HCT116 (cell line): ENCODE results near the gene OSBP2. TPM values are rescaled to one million over a fixed set of nuclear protein-coding genes. Genes with fewer than 3 reads are reported as not detected.

ENCODE experiments used
- ATAC-seq: fragments of 200-7000 bp; cut with Tn5 transposase; 2 replicates; pipeline ENCODE4 v1.9.1; 2020; ENCODE audit warnings: mild to moderate bottlenecking, moderate library complexity
- BruUV-seq: library from RNA; stranded (reverse); fragments of 400-500 nt; replicated peaks from 2 replicates; lab custom pipeline; 2021; lab: Mats Ljungman, UMichigan
- CTCF ChIA-PET: fragments of 300-600 bp; sonication (Branson Sonifier 250); formaldehyde crosslinking; loops from one replicate; lab custom pipeline; 2021; ENCODE audit warnings: antibody characterized with exemption; lab: Charles Lee
- POLR2A ChIA-PET: fragments of 300-600, 350-600 bp; sonication (Branson Sonifier 250); formaldehyde crosslinking; loops from one replicate; lab custom pipeline; 2021; ENCODE audit warnings: antibody characterized with exemption; lab: Charles Lee
- RAD21 ChIA-PET, 2 experiments: fragments of 300-600 bp; sonication (Branson Sonifier 250); formaldehyde crosslinking; loops; one replicate each; lab custom pipeline; 2023; ENCODE audit warnings: low total read pairs in 2 of 2; ENCODE audit not compliant: uncharacterized antibody in 2 of 2, unreplicated experiment in 2 of 2, low non-redundant PET in 1 of 2; lab: Charles Lee
- DNase-seq: peaks from one replicate; pipeline ENCODE4 v3.0.0-alpha.2; 2010; ENCODE audit warnings: low read depth, low spot score
- H2AFZ ChIP-seq: fragments of 200-600 bp; shearing (Covaris generic), sonication (generic); 2 replicates; pipeline ENCODE4 v1.6.1; 2017; ENCODE audit warnings: low read depth, mixed run types, mixed read lengths, antibody characterized with exemption, low read length; ENCODE audit not compliant: poor library complexity, severe bottlenecking
- H3K27ac ChIP-seq: 2 replicates; pipeline ENCODE4 v1.5.1; 2012; ENCODE audit warnings: low read depth, low read length
- H3K27me3 ChIP-seq: fragments of 200-600 bp; sonication (generic); 2 replicates; pipeline ENCODE4 v1.6.1; 2016; ENCODE audit warnings: mixed run types, low read length, mixed read lengths; ENCODE audit not compliant: insufficient read depth
- H3K36me3 ChIP-seq, 2 experiments: fragments of 200-500 bp in 1 of 2; fragments of 200-600 bp in 1 of 2; sonication (Bioruptor generic) in 1 of 2; sonication (generic) in 1 of 2; 2 replicates each; pipeline versions ENCODE4 v1.5.1 to v1.6.1; 2014 to 2016; ENCODE audit warnings: low read length in 2 of 2, inconsistent platforms in 1 of 2, mixed read lengths in 1 of 2, mixed run types in 1 of 2; ENCODE audit not compliant: insufficient read depth in 2 of 2, control insufficient read depth in 1 of 2
- H3K4me1 ChIP-seq, 2 experiments: fragments of 200-600 bp in 1 of 2; sonication (generic) in 1 of 2; 2 replicates each; pipeline versions ENCODE4 v1.5.1 to v1.6.1; 2012 to 2017; ENCODE audit warnings: low read length in 2 of 2, inconsistent platforms in 1 of 2, mild to moderate bottlenecking in 1 of 2, mixed read lengths in 1 of 2, mixed run types in 1 of 2, moderate library complexity in 1 of 2; ENCODE audit not compliant: insufficient read depth in 2 of 2, control insufficient read depth in 1 of 2
- H3K4me2 ChIP-seq: fragments of 200-600 bp; sonication (generic); 2 replicates; pipeline ENCODE4 v1.6.1; 2017; ENCODE audit warnings: mixed run types, low read length, mixed read lengths
- H3K4me3 ChIP-seq, 2 experiments: fragments of 200-600 bp in 1 of 2; sonication (generic) in 1 of 2; replicated peaks in 1 of 2; 2 replicates each; pipeline ENCODE4 v1.5.1; 2011 to 2016; ENCODE audit warnings: low read length in 2 of 2, control low read depth in 1 of 2, low read depth in 1 of 2, mild to moderate bottlenecking in 1 of 2, mixed read lengths in 1 of 2, mixed run types in 1 of 2
- H3K79me2 ChIP-seq: fragments of 200-600 bp; sonication (generic); 2 replicates; pipeline ENCODE4 v1.6.1; 2017; ENCODE audit warnings: mild to moderate bottlenecking, mixed run types, low read length, moderate library complexity, mixed read lengths; ENCODE audit not compliant: insufficient read depth
- H3K9ac ChIP-seq: fragments of 200-600 bp; sonication (generic); 2 replicates; pipeline ENCODE4 v1.6.1; 2016; ENCODE audit warnings: low read length, mixed read lengths
- H3K9me2 ChIP-seq: fragments of 200-600 bp; sonication (generic), shearing (Covaris generic); 2 replicates; pipeline ENCODE4 v1.6.1; 2017; ENCODE audit warnings: mixed run types, mild to moderate bottlenecking, moderate library complexity; ENCODE audit not compliant: insufficient read depth
- H3K9me3 ChIP-seq, 2 experiments: fragments of 200-500 bp in 1 of 2; fragments of 200-600 bp in 1 of 2; sonication (Bioruptor generic) in 1 of 2; sonication (generic) in 1 of 2; 2 replicates each; pipeline ENCODE4 v1.6.1; 2014 to 2017; ENCODE audit warnings: low read length in 2 of 2, mixed read lengths in 2 of 2, inconsistent platforms in 1 of 2, low read depth in 1 of 2, mild to moderate bottlenecking in 1 of 2, mixed run types in 1 of 2, moderate library complexity in 1 of 2; ENCODE audit not compliant: control insufficient read depth in 1 of 2, insufficient read depth in 1 of 2
- H4K20me1 ChIP-seq: fragments of 200-600 bp; sonication (generic), shearing (Covaris generic); 2 replicates; pipeline ENCODE4 v1.6.1; 2017; ENCODE audit warnings: mixed run types, mild to moderate bottlenecking, moderate library complexity; ENCODE audit not compliant: insufficient read depth
- CBX3 ChIP-seq: IDR thresholded peaks from 2 replicates; pipeline ENCODE4 v1.6.1; 2012; ENCODE audit warnings: low read depth
- EGR1 ChIP-seq: IDR thresholded peaks from 2 replicates; pipeline ENCODE4 v1.6.1; 2012; ENCODE audit warnings: low read depth
- EZH2phosphoT487 ChIP-seq: fragments of 200-600 bp; IDR thresholded peaks from 2 replicates; pipeline ENCODE4 v1.6.1; 2018; ENCODE audit warnings: antibody characterized with exemption, borderline replicate concordance
- FOSL1 ChIP-seq: IDR thresholded peaks from 2 replicates; pipeline ENCODE4 v1.6.1; 2012; ENCODE audit warnings: low read depth
- POLR2A ChIP-seq: IDR thresholded peaks from 2 replicates; pipeline ENCODE4 v1.7.0; 2011; ENCODE audit warnings: borderline replicate concordance; ENCODE audit not compliant: insufficient read depth, insufficient read length; ENCODE audit errors: extremely low read depth
- RAD21 ChIP-seq: IDR thresholded peaks from 2 replicates; pipeline ENCODE4 v1.6.1; 2012; ENCODE audit warnings: low read depth, mild to moderate bottlenecking
- SIN3A ChIP-seq: IDR thresholded peaks from 2 replicates; pipeline ENCODE4 v1.6.1; 2012; ENCODE audit warnings: low read depth
- SP1 ChIP-seq: IDR thresholded peaks from 2 replicates; pipeline ENCODE4 v1.6.1; 2012; ENCODE audit warnings: low read depth
- SRF ChIP-seq: IDR thresholded peaks from 2 replicates; pipeline ENCODE4 v1.6.1; 2012; ENCODE audit warnings: low read depth
- TCF7L2 ChIP-seq: IDR thresholded peaks from 2 replicates; pipeline ENCODE4 v1.7.0; 2011; ENCODE audit warnings: borderline replicate concordance, inconsistent platforms; ENCODE audit not compliant: insufficient read depth, insufficient read length; ENCODE audit errors: extremely low read depth
- YY1 ChIP-seq: IDR thresholded peaks from 2 replicates; pipeline ENCODE4 v1.6.1; 2011; ENCODE audit warnings: low read length, low read depth, moderate library complexity, mild to moderate bottlenecking; ENCODE audit not compliant: insufficient replicate concordance; ENCODE audit errors: extremely low read depth
- intact Hi-C: fragments of 100-400 bp; cut with micrococcal nuclease; formaldehyde crosslinking; loops from 2 replicates; pipeline ENCODE4 v1.10.0; 2022
- total RNA-seq: library from RNA; stranded (reverse); gene quantifications from one replicate; pipeline ENCODE4 v1.2.1, GENCODE V29; 2021; ENCODE audit not compliant: unreplicated experiment
- TF ChIP-seq, protein P1 (sequence below): IDR thresholded peaks from 2 replicates; pipeline ENCODE4 v1.6.1; 2012
- TF ChIP-seq, protein P2 (sequence below): IDR thresholded peaks from 2 replicates; pipeline ENCODE4 v1.6.1; 2012
- TF ChIP-seq, protein P3 (sequence below): IDR thresholded peaks from 2 replicates; pipeline ENCODE4 v1.6.1; 2012; ENCODE audit warnings: low read depth

The OSBP2 gene
- total RNA-seq, 1 experiment from 2014 or later, result 12.9 TPM

DNA sequence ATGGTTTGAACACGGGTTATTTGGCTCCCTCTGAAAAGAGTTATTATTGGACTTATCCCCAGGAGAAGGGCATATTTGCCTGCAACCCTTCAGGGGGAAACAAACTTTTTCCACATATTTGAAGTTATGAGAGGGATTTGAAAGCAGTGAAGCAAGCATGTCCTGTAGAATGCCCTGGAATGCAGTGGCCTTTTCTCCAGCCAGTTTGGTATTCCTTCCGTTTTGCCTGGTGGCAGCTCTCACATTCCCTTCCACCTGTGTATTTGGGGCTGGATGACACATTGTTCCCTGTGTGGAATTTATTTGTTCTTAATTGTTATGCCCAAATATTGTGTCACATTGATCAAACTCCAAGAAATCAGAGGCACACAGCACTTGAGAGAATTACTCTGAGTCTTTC, 59.0 kb downstream of the OSBP2 start:
- no peaks in the 10 kb centered on the region for H3K79me2 ChIP-seq
- no TSS peak for BruUV-seq

DNA sequence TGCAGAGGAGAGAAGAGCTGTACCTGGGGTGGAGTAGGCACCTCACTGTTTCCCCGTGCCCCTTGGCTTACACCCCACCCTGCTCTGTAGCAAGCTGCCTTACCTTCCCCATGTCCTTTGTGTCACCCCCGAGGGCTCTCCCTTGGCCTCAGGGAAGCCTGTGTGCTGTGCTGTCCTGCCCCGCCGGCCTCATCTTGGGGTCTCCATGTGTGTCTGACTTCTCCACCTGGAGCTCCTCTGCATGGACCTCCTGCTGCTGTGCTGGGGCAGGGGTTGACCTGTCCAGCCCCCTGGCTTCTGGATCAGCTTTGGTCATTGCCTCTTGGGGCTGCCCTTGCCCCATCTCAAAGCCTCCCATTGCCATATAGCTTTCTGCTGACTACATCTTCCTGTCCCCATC, 59.8 kb downstream of the OSBP2 start:
- intact Hi-C loops, result loop anchor here (2.0 to 10.0 kb wide), 2 partner anchors 150 to 310 kb away; partner anchors contain the start of gene TCN2
- H2AFZ ChIP-seq, result no peak overlapping the region
- H4K20me1 ChIP-seq, result no peaks in the 10 kb centered on the region
- no peaks in the 10 kb centered on the region for H3K27me3 ChIP-seq
- CTCF ChIA-PET, result interaction anchor here (0.8 to 2.5 kb wide), 13 partner anchors 9 to 309 kb away, joined by 3 to 95 read pairs (median 6); partner anchors contain the start of genes PES1, SLC35E4 and TCN2
- H3K9ac ChIP-seq, result no peak overlapping the region
- H3K4me3 ChIP-seq, result no peak overlapping the region
- H3K36me3 ChIP-seq, result no peaks in the 10 kb centered on the region
- ATAC-seq (no peak), DNase-seq (no peak)
- no peak overlapping the region for H3K27ac ChIP-seq
- no TSS peak for BruUV-seq
- H3K4me1 ChIP-seq, result peaks cover 0 to 6% of the 10 kb centered on the region in 2 experiments; a peak in 1 of 4 replicates
- POLR2A ChIA-PET, result interaction anchor here (1.3 to 1.9 kb wide), 2 partner anchors 119 to 310 kb away, joined by 3 to 15 read pairs; partner anchors contain the start of gene SLC35E4
- RAD21 ChIA-PET, result interaction anchor here (0.7 to 2.5 kb wide), 4 partner anchors 76 to 147 kb away, joined by 3 to 27 read pairs (median 11); partner anchors contain the start of genes SLC35E4 (in 2 of the 2) and TCN2 (in 1 of the 2)
- no peaks in the 10 kb centered on the region for H3K9me2 ChIP-seq
- TF ChIP-seq EGR1 (no peak), SIN3A (no peak), YY1 (no peak), POLR2A (no peak), FOSL1 (no peak), RAD21 (no peak), TCF7L2 (no peak), SP1 (no peak), SRF (no peak), EZH2phosphoT487 (no peak), CBX3 (no peak)
- TF ChIP-seq, protein P1, sequence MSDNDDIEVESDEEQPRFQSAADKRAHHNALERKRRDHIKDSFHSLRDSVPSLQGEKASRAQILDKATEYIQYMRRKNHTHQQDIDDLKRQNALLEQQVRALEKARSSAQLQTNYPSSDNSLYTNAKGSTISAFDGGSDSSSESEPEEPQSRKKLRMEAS, result no peak
- TF ChIP-seq, protein P2, sequence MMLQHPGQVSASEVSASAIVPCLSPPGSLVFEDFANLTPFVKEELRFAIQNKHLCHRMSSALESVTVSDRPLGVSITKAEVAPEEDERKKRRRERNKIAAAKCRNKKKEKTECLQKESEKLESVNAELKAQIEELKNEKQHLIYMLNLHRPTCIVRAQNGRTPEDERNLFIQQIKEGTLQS, result no peak
- TF ChIP-seq, protein P3, sequence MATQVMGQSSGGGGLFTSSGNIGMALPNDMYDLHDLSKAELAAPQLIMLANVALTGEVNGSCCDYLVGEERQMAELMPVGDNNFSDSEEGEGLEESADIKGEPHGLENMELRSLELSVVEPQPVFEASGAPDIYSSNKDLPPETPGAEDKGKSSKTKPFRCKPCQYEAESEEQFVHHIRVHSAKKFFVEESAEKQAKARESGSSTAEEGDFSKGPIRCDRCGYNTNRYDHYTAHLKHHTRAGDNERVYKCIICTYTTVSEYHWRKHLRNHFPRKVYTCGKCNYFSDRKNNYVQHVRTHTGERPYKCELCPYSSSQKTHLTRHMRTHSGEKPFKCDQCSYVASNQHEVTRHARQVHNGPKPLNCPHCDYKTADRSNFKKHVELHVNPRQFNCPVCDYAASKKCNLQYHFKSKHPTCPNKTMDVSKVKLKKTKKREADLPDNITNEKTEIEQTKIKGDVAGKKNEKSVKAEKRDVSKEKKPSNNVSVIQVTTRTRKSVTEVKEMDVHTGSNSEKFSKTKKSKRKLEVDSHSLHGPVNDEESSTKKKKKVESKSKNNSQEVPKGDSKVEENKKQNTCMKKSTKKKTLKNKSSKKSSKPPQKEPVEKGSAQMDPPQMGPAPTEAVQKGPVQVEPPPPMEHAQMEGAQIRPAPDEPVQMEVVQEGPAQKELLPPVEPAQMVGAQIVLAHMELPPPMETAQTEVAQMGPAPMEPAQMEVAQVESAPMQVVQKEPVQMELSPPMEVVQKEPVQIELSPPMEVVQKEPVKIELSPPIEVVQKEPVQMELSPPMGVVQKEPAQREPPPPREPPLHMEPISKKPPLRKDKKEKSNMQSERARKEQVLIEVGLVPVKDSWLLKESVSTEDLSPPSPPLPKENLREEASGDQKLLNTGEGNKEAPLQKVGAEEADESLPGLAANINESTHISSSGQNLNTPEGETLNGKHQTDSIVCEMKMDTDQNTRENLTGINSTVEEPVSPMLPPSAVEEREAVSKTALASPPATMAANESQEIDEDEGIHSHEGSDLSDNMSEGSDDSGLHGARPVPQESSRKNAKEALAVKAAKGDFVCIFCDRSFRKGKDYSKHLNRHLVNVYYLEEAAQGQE, result no peak
- no peaks in the 10 kb centered on the region for H3K9me3 ChIP-seq
- no peak overlapping the region for H3K4me2 ChIP-seq
- no peaks in the 10 kb centered on the region for H3K79me2 ChIP-seq

More for the DNA sequence above, 59.0 kb downstream of the OSBP2 start:
- Histone ChIP-seq H3K9me3 (no peaks in the 10 kb centered on the region), H4K20me1 (no peaks in the 10 kb centered on the region), H3K4me2 (no peak overlapping the region), H3K27ac (no peak overlapping the region), H3K36me3 (no peaks in the 10 kb centered on the region), H3K27me3 (no peaks in the 10 kb centered on the region), H3K9me2 (no peaks in the 10 kb centered on the region), H3K4me1 (peaks cover 0 to 6% of the 10 kb centered on the region in 2 experiments; a peak in 1 of 4 replicates), H2AFZ (no peak overlapping the region), H3K4me3 (no peak overlapping the region), H3K9ac (no peak overlapping the region)
- ATAC-seq (no peak), DNase-seq (no peak)
- TF ChIP-seq, protein P2, result no peak
- intact Hi-C loops, result loop anchor here (2.0 to 10.0 kb wide), 2 partner anchors 149 to 309 kb away; partner anchors contain the start of gene TCN2
- ChIA-PET RAD21 (interaction anchor here (1.7 to 2.5 kb wide), 3 partner anchors 119 kb away, joined by 4 to 27 read pairs (median 16); partner anchors contain the start of gene SLC35E4 (in 2 of the 2)), CTCF (interaction anchor here (2.5 kb wide), 1 partner anchor 119 kb away, joined by 95 read pairs; the partner anchor contains the start of gene SLC35E4), POLR2A (no interaction called here)
